ENCODE measurements around the gene EBP. TPM values are rescaled to one million over a fixed set of nuclear protein-coding genes. Genes with fewer than 3 reads are reported as not detected.

The EBP gene
- 85.9 and 91.1 TPM in 2 replicates for total RNA-seq

DNA sequence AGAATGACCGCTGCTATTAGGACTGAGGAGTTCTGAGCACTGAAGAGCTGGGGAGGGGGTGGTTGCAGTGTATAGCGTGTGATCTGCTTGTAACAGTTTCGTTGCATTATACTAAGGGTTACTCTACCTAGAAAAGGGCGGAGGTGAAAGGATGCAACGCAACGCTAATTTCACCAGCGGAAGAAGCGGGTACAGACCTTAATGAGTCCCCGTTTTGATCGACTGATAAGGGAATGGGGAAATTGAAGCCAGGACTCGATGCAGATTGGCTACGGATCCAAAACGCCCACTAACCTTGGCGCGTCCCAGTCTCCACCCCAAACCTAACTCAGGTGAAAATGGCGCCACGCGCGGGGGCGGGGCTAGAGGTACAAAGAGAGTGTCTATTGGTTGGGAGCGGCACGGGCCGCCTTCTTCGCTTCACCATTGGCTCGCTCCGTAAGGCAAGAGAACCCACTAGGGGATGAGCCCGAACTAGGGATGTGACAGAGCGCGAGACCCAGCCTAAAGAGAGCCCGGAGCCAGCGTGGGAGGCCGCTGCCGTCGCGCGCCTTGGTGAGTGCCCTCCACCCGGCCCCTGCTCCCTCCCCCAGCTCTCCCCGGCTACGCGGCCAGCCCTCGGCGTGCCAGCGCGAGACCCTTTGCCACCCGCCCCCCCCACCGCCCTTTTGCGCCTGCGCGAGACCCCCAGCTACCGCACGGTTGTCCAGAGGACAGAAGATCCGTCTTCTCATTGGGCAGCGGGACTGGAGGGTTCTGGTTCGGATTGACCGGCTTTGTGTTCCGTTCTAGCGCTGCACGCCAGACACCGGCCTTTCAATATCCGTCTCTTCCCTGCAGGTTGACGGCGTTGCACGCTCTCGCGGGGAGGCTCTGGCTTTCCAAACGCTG lies at the start of gene EBP:
Gene EBP, plus strand, starts transcription at position 456 of the 891 bp plus-strand sequence. CDS start 1,964 bp downstream, outside the sequence.
- peak; percentile 80 to 88 for DNase-seq (ENCODE audit: low read depth in 2 of 2)

DNA sequence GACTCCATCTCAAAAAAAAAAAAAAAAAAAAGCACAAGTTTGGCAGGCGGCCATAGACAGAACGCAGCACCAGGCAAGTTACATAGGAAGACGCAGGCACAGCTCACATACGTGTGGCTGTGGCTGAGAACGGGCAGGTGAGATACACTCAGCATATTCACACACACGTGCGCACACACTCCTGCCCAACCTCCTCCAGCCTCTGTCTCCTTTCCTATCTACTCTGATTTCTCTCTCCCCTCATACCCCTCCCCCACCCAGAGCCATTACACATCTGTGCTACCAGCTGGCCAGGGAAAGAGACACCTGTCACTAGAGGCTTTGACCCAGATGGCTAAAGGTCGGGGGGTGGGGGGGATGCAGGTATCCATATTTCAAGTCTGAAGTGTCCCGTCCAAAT lies 49.4 kb upstream of the EBP start:
- no peak for DNase-seq (ENCODE audit: low read depth in 2 of 2)

DNA sequence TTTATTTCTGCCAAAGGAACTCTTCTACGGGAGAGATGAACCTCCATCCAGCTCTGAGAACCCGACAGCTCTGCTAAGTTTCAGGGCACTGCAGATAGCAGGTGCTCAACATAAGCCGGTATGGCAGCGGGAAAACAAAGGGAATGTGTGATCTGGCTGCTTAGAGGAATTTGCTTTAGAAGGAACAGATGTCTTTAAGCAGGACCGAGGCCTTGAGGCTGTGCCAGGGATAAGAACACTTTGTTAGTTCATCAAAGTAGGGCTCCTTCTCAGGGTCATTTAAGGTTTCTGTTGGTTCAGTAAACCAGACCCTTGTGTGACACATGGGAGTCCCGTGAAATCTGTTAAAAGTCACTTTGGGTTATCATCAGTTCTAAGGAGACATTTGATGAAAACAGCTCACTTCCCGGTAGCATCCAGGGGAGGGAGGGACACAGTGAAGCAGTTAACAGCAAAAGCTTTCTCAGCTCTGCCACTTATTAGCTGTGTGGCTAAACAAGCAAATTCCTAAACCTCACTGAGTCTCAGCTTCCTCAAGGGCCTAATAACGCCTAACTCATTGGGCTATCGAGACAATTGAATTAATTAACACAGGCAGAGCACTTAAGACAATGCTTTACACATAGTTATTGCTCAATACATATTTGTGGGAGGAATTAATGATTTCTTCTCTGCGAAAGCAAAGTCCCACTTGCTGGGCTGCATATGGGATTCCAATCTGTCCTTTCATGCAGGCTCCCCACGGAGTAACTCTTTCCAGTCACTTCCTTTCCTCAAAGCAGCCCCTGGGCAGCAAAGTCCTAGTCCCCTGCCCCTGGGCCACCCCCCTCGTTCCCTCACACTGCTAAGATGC lies 48.5 kb upstream of the EBP start:
- DNase-seq (ENCODE audit: low read depth in 2 of 2) = no peak

- no peak for DNase-seq (ENCODE audit: low read depth in 2 of 2)
Observed at GRCh38 chrX:48473704-48473990, 48.0 kb upstream of the EBP start.

DNA sequence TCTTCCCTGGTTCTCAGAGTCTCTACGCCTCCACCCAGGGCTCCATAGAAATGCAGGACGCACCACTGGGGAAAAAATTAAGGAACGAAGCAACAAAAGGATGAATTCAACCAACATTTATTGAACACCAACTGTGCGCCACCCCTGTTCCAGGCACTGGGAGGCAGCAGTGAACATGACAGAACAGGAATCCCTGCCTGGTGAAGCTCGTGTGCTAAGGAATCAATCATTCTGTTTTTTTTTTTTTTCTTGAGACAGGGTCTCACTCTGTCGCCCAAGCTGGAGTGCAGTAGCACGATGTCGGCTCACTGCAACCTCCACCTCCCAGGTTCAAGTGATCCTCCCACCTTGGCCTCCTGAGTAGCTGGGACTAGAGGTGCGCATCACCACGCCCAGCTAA lies 47.5 kb upstream of the EBP start:
- DNase-seq (ENCODE audit: low read depth in 2 of 2) = peak; percentile 42 to 43

DNA sequence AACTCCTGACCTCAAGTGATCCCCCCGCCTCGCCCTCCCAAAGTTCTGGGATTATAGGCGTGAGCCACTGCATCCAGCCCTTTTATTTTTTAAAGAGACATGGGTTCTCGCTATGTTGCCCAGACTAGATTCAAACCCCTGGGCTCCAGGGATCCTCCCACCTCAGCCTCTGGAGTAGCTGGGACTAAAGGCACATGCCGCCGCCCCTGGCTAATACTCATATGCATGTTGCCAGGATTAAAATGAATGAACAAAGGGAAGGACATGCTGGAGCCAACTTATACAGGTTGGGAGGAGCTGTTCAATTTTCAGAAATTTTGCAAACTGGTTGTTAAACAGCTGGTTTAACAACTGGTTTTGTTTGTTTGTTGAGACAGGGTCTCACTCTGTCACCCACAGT lies 47.0 kb upstream of the EBP start:
- DNase-seq (ENCODE audit: low read depth in 2 of 2) = no peak

GRCh38 chrX:48475296-48475695 lies 46.3 kb upstream of the EBP start:
- no peak for DNase-seq (ENCODE audit: low read depth in 2 of 2)

DNA sequence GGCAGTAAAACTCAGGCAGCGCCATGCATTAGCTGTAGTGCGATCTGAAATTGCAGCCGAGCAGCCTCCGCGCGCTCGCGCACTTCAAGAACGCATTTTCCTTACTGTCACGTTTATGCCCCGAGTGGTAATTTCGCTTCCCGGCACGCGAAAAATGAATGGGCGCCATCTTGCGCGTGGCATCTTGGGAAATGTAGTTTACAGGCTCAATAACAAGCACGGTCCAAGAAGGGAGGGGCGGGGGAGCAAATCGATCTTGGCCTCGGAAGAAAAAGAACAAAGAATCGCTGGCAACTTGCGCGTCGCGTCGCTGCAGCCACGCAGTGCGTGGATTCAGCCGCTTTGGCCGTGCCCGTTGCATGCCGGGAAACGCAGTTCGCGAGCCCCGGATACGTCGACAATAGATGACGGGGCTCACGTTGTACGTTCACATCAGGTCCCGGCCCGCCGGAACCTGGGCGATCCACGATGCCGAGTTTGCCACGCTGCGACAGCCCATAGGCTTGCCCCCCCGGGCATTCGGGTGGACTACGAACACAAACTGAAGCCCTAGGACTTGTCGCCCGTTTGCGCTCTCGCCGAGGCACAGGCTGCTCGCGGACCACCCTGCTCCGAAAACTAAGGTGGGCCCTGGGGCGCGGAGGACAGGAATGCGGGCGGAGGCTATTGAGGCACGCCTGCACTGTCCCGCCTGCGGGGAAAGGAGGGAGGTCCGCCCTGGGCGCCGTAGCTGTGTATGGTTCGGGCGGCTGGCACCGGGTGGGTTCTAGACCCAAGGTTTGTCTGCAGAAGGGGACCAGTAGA lies 45.6 kb upstream of the EBP start, which contains the start of gene FTSJ1:
Gene FTSJ1, plus strand, starts transcription at position 426 of the 804 bp plus-strand sequence. CDS start 1,849 bp downstream, outside the sequence.
- DNase-seq (ENCODE audit: low read depth in 2 of 2) = peak; percentile 88 to 93

- no peak for DNase-seq (ENCODE audit: low read depth in 2 of 2)
Observed at GRCh38 chrX:48476919-48477318, 44.7 kb upstream of the EBP start.

DNA sequence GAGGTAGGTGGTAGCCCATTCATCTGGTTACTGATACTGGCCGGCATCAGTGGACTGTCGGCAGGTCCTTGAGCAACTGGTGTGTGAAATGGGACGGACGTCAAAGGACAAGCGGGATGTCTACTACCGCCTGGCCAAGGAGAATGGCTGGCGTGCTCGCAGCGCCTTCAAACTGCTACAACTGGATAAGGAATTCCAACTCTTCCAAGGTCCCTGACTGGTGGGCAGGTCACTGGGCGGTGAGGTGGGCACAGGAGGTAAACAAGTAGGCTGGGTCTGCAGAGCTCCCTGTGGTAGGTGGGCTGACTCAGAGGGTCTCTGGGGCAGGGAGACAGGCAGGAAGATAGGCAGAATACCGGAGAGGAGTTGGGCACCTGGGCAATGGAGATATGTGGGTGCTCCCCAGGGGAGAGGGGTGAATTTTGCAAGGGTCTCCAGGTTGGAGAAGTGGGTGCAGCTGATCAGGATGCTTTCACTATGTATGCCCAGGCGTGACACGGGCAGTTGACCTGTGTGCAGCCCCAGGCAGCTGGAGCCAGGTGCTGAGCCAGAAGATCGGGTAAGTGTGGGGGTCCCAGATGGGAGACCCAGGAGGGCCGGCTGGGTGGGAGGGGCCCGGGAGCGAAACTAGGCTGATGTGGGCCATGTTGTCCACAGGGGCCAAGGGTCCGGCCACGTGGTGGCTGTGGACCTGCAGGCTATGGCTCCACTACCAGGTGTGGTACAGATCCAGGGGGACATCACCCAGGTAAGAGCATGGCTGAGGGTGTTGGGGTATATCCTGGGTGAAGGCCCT lies 43.5 kb upstream of the EBP start:
- DNase-seq (ENCODE audit: low read depth in 2 of 2) = no peak

- no peak for DNase-seq (ENCODE audit: low read depth in 2 of 2)
Observed at GRCh38 chrX:48478806-48479205, 42.8 kb upstream of the EBP start.

GRCh38 chrX:48480142-48480541 lies 41.5 kb upstream of the EBP start:
- no peak for DNase-seq (ENCODE audit: low read depth in 2 of 2)

DNA sequence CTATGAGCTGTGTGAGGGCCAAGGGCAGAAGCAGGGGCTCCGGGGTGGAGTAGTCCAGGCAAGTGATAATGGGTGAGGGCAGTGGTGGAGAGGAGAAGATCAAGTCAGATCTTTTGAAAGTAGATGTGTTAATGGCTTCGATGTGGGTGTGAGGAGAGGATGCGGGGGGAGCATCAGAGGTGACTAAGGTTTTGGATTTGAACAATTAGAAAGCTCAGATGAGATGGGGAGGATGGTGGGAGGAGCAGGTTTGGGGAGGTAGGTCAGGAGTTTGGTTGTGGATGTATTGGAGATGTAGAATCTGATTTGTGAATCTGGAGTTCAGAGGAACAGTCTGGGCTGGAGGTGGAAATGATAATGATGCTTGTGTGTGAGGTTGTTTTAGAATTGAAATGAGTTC lies 41.0 kb upstream of the EBP start:
- DNase-seq (ENCODE audit: low read depth in 2 of 2) = no peak

DNA sequence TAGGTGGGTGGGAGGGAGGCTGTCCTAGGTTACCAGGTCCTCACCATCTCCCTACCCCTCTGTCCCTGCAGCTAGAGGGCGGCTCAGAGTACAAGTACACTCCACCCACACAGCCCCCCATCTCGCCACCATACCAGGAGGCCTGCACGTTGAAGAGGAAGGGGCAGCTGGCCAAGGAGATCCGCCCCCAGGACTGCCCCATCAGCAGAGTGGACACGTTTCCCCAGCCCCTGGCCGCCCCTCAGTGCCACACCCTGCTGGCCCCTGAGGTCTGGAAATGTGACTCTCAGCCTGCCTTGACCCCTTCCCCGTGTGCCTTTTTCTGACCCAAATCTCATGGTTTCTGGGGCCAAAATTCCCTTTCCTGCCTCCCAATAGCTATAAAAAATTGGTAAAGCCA lies 39.1 kb upstream of the EBP start:
- no peak for DNase-seq (ENCODE audit: low read depth in 2 of 2)

DNA sequence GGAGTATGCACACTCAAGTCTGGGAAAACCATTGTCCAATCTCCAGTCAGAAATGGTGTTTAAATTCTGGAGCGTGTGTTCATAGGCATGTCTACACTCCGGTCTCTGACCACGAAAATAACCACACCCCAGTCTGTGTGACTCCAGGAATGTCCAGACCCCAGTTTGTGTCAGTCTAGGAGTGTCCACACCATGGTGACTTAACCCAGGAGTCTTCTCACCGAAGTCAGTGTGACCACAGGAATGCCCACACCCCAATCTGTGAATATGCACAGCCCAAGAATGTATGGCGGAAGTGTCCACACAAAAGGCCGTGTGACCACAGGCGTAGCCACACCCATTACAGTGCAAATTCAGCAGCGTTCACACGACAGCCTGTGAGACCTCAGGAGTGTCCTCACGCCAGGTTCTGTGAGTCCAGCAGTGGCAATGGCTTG lies 34.2 kb upstream of the EBP start:
- peak in 1 of 2 donors; percentile 60 for DNase-seq (ENCODE audit: low read depth in 2 of 2)

DNA sequence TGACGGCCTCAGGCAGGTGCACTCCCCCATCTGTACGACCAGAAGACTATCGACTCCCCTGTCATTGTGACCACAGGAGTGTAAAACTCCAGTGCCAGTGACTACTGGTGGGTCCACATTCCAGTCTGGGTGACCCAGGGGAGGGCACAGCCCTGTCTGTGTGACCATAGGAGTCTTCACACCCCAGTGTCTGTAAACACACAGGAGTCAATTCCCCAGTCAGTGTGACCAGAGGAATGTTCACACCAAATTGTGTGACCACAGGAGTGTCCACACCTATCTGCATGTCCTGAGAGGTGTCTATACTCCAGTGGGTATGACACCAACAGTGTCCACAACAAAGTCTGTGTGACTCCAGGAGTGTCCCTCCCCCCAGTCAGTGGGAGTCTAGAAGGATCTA lies 33.6 kb upstream of the EBP start:
- DNase-seq (ENCODE audit: low read depth in 2 of 2) = no peak

- no peak for DNase-seq (ENCODE audit: low read depth in 2 of 2)
Observed at GRCh38 chrX:48489296-48489695, 32.3 kb upstream of the EBP start.

DNA sequence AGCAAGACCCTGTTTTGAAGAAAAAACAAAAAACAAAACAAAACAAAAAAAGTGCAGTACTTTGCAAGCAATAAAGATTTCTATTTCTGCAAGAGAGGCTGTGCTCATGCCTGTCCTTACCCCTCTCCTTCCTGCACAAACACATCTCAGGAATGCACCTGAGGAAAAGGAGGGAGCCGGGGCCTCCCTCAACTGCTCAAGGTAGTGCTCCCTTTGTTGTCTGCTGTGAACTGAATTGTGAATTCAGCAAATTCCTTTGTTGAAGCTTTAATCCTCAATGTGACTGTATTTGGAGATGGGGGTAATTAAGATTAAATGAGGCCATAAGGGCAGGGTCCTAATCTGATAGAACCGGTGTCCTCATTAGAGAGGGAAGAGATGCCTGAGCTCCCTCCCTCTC lies 31.7 kb upstream of the EBP start:
- DNase-seq (ENCODE audit: low read depth in 2 of 2) = no peak

DNA sequence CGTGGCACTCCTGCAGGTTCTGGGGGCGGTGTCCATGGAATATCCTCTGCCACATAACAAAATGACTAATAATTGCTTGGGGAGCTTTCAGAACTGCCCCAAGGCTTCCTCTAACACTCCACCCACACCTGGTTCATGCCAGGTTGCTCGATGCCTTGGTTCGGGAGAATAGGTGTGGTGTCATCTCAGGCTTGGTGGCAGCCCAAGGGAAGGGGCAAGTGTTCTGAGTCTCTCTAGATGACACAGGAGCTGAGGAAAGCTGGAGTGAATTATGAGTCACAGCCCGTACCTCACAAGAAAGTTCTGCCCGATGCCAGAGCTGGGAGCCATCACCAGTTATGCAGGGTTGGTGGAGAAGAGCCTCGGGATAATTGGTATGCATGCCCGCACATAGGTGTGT lies 30.9 kb upstream of the EBP start:
- no peak for DNase-seq (ENCODE audit: low read depth in 2 of 2)

GRCh38 chrX:48491809-48492208 lies 29.8 kb upstream of the EBP start:
- no peak for DNase-seq (ENCODE audit: low read depth in 2 of 2)

Measured in lung microvascular endothelial cell (primary cell).